Stimulated activated effector memory CD8-positive, alpha-beta T cell treated with anti-CD3 and anti-CD28 coated beads, Interleukin-12 subunit alpha, Interleukin-12 subunit beta, amount 100 ng/mL, for 72 hours (primary cell): ENCODE results near the gene SEMA4F.
A peak's percentile ranks its signal among the peaks of the same experiment; 100 is the strongest.

Source experiments
- ATAC-seq: fragments of 150-1000 bp; cut with Tn5 transposase; 2 replicates; pipeline ENCODE4 v1.10.0; 2021
- DNase-seq, 2 donors: peaks; one replicate each; pipeline ENCODE4 v3.0.0; 2021 to 2022; ENCODE audit warnings: low spot score in 2 of 2
- H3K27ac Mint-ChIP-seq: one replicate; pipeline ENCODE4 v1.8.0; 2022; ENCODE audit warnings: mild to moderate bottlenecking, mixed read lengths
- H3K36me3 Mint-ChIP-seq: one replicate; pipeline ENCODE4 v1.8.0; 2022; ENCODE audit warnings: mild to moderate bottlenecking, mixed read lengths
- H3K4me1 Mint-ChIP-seq: one replicate; pipeline ENCODE4 v1.8.0; 2022; ENCODE audit warnings: mixed read lengths
- H3K4me3 Mint-ChIP-seq: one replicate; pipeline ENCODE4 v1.8.0; 2022; ENCODE audit warnings: mild to moderate bottlenecking, mixed read lengths
- H3K9me3 Mint-ChIP-seq: one replicate; pipeline ENCODE4 v1.8.0; 2022; ENCODE audit warnings: mixed read lengths

SEMA4F gene

DNA sequence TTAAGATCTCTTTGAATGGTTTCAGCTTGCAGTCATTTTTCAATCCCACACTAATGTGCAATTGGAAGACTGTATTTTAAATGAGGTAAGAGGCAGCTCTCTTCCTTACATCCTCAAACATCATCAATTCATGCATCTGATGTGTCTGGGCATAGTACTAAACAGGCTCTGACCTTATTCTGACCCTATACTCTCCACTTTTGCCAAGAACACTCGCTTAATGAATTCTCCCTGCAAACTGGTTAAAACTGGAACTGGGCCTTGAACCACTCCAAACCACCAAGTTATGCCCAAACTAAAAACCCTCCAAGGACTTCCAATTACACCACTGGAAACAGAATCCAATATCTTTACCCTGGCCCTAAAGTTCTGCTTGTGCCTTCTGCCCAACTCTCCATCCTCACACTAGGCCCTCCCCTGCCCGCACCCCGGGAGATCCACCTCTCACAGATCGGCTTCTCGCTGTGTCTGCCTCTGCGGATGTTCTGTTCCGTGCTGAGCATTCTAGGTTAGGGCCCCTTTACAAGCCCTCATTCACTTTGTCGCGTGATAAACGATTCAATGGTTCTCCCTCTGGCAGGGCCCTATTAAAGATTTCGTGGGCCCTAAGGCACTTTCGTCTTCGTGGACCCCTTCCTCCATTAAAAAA is 7.1 kb upstream of the SEMA4F start:
- Mint-ChIP-seq H3K9me3 (no peaks in the 10 kb centered on the region), H3K36me3 (no peaks in the 10 kb centered on the region), H3K27ac (no peak overlapping the region), H3K4me1 (no peaks in the 10 kb centered on the region), H3K4me3 (no peak overlapping the region)
- DNase-seq: no peak
- no peak for ATAC-seq

DNA sequence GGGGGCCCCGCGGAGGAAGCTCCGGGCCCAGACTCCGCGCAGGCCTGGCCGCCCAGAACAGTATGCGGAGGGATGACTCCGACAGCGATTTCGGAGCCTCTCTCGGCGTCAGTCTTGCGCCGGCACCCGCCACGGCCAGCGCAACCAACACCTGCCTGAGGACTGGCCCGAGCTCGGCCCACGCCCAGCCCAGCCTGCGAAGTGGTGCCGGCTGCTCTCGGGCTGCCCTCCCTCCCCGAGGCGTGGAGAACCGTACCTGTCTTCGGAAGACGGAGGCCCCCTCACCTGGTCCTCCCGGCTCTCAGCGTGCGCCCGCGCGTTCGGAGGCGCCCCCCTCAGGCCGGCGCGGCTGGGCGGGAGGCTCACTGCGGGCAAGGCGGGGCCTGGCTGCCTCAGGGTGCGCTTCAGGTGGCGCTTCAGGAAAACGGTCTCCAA is 6.0 kb upstream of the SEMA4F start, which contains the start of gene M1AP:
Gene M1AP (minus strand): TSS at position 322 of the 435 bp plus-strand sequence. CDS start 8,055 bp downstream, outside the sequence.
- ATAC-seq (peak; percentile 40), DNase-seq (no peak)
- Mint-ChIP-seq H3K4me3 (no peak within 1 kb of the TSS), H3K4me1 (no peaks in the 10 kb centered on the region), H3K9me3 (no peaks in the 10 kb centered on the region), H3K27ac (no peak within 1 kb of the TSS), H3K36me3 (no peaks in the 10 kb centered on the region)

DNA sequence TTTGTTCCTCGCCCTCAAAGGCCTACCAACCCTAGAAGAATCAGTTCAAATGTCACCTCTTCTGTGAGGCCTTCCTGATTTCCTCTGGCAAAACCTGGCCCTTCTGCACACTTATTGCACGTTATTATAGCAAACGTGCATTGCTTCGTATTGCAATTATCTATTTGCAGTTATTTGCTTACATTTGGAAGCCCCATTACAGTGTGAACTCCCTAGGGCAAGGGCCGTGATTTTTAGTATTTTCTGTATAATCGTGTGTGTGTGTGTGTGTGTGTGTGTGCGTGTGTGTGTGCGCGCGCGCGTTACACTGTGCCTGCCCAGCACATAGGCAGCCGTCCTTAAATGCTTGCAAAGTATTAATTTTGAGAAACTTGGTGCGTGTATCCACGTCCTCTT is 460 bp upstream of the SEMA4F start:
- peaks cover 14% of the 10 kb centered on the region for H3K4me1 Mint-ChIP-seq
- DNase-seq (no peak), ATAC-seq (peak; percentile 49)
- peaks cover 6% of the 10 kb centered on the region for H3K36me3 Mint-ChIP-seq
- no peak overlapping the region for H3K27ac Mint-ChIP-seq
- no peaks in the 10 kb centered on the region for H3K9me3 Mint-ChIP-seq
- H3K4me3 Mint-ChIP-seq: peak overlapping the region; percentile 76

DNA sequence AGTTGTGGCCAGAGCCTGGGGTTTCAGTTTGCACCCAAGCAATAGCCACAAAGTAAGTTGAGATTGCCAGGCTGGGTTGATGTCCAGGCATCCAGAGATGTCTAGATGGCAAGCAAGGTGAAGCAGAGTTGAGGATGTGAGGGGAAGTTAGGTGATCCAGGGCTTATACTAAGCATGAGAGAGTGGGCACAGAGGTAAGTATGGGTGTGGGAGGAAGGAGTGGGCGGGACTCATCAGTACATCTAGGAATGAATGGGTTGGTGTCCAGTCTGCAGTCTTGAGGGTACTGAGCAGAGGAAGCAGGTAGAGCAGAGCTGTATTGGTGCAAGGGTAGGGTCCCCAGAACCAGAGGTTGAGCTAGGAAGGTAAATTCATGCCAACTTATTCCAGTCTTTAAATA is 1.5 kb downstream of the SEMA4F start:
- ATAC-seq: no peak
- Mint-ChIP-seq H3K27ac (no peak overlapping the region), H3K36me3 (peaks cover 6% of the 10 kb centered on the region), H3K4me1 (peaks cover 14% of the 10 kb centered on the region), H3K4me3 (no peak overlapping the region), H3K9me3 (no peaks in the 10 kb centered on the region)
- no peak for DNase-seq

DNA sequence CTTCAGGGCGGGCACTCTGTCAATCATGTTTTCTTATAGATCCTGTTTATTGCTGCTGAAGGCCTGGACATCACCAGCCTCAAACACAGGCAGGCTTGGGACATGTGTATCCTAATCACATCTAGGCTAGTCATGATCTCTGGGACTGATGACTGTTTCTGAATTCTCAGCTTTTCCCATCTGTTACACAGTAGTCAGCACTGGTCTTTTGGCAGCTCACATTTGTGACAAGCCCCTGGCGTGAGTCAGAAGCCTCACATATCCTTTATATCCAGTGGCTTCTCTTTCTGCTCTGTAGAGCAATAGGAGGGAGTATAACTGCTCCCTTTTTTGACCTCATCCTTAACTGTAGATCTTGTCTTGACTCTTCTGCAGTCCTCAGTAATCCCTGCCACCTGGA is 4.5 kb downstream of the SEMA4F start:
- Mint-ChIP-seq H3K27ac (peak overlapping the region; percentile 1), H3K9me3 (no peaks in the 10 kb centered on the region), H3K4me1 (peaks cover 14% of the 10 kb centered on the region), H3K36me3 (peaks cover 6% of the 10 kb centered on the region), H3K4me3 (no peak overlapping the region)
- ATAC-seq: no peak
- no peak for DNase-seq

DNA sequence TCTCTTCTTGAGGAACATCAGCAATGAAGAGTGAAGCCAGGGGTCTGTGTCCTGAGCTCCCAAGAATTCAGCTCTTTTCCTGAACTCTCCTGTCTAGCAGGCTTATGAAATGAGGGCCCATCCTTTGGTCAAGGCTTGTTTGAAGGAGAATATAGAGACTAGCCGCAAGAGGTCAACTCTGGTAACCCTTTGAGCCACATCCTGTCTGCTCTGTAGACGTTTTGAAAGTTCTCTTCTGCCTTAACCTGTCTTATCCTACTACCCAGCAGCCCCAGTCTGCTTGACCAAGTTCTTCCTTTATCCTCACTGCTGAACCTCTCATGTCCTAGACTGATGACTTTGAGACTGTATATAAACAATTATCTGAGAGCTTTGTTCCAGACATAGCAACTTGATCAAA is 5.4 kb downstream of the SEMA4F start:
- Mint-ChIP-seq H3K9me3 (no peaks in the 10 kb centered on the region), H3K36me3 (no peaks in the 10 kb centered on the region), H3K27ac (peak overlapping the region; percentile 18), H3K4me3 (no peak overlapping the region), H3K4me1 (peaks cover 14% of the 10 kb centered on the region)
- DNase-seq (no peak), ATAC-seq (no peak)

DNA sequence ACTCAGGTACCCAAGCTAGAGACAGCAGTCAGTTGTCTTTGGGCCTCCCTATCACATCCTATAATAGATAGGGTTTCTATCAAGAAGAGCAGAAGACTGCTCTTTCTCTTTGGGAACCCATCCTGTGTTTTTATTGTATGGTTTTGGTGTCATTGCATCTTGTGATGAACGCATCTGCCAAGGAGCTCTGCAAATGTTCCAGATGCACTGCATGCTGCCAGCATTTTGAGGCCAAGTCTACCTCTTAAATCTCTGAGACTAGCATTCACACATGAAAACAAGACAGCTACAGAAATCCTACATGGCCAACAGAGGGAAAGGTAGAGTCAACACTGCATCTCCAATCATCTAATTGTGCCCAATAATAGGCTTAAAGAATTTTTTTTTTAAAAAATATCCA is 14.0 kb downstream of the SEMA4F start:
- DNase-seq: no peak
- no peak for ATAC-seq
- H3K4me3 Mint-ChIP-seq: no peak overlapping the region
- H3K36me3 Mint-ChIP-seq: peaks cover 6% of the 10 kb centered on the region
- peaks cover 6% of the 10 kb centered on the region for H3K4me1 Mint-ChIP-seq
- H3K9me3 Mint-ChIP-seq: no peaks in the 10 kb centered on the region
- H3K27ac Mint-ChIP-seq: no peak overlapping the region

DNA sequence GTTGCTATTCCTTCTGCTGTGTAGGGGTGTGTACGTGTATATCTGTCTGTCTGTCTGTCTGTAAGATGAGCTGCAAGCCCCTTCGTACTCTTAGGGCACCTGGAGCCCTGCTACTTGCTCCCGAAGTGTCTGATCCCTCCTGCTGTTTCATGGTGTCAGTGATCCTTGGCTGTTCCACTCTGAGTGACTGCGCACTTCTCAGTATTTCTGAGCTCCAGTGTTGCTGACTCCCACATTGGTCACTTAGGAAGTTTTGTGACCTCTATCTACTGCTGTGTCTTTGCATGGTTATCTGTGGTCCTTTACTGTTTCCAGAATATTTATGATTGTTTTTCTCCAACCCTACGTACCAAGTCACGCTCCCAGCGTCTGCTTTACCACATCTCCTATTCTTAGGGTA is 16.2 kb downstream of the SEMA4F start:
- Mint-ChIP-seq H3K27ac (no peak overlapping the region), H3K4me3 (no peak overlapping the region), H3K36me3 (peaks cover 3% of the 10 kb centered on the region), H3K9me3 (no peaks in the 10 kb centered on the region), H3K4me1 (peaks cover 6% of the 10 kb centered on the region)
- no peak for ATAC-seq
- no peak for DNase-seq

DNA sequence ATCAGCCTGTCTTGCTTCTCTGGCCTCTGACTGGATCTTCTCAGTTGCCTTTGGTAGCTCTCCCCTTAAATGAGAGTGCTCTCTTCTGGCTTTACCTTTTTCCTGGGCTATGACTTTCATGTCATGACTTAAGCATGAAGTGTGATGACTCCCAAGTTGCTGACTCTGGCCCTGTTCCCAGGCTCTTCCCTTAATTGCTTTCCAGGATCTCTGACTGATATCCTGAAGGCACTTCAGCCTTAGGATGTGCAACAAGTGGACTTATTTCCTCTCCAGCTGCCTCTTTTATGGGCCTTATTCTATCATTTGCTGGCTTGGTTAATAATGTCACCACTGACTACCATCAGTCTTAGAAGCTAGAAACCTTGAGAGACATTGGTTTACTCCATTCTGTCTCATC is 17.4 kb downstream of the SEMA4F start:
- no peak overlapping the region for H3K27ac Mint-ChIP-seq
- peaks cover 6% of the 10 kb centered on the region for H3K36me3 Mint-ChIP-seq
- no peaks in the 10 kb centered on the region for H3K9me3 Mint-ChIP-seq
- H3K4me1 Mint-ChIP-seq: peaks cover 6% of the 10 kb centered on the region
- DNase-seq: no peak
- ATAC-seq: no peak
- H3K4me3 Mint-ChIP-seq: no peak overlapping the region

DNA sequence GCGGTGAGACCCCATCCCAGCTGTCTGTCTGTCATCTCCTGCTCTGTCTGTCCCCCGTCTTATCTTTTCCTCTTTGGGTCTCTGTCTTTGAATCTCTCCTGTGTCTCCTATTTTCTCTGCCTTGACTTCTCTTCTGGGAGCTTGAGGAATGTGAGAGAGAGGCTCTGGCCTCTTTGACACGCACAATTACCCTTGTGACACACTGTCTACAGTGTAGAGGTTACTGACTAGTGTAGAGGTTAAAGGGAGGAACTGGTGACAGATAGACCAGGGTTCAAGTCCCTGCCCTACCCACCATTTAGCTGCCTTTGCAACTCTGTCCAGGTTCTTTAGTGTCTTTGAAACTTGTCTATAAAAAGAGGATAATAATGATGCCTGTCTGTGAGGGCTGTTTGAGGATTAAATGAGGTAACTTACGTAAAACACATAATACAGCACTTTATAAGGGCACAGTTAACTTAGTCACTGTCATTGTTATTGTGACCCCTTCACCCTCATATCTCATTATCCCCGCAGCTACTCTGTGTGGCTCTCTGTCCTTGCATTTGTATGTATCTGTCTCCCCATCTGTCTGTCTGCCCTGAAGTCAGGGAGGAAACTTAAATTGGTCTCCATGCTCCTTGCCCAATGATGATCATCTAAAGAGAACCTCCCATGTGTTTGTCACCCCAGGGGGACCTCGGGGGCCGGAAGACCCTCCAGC is 19.9 kb downstream of the SEMA4F start:
- DNase-seq (no peak), ATAC-seq (no peak)
- peaks cover 6% of the 10 kb centered on the region for H3K4me1 Mint-ChIP-seq
- H3K9me3 Mint-ChIP-seq: no peaks in the 10 kb centered on the region
- no peak overlapping the region for H3K27ac Mint-ChIP-seq
- H3K4me3 Mint-ChIP-seq: no peak overlapping the region
- peaks cover 6% of the 10 kb centered on the region for H3K36me3 Mint-ChIP-seq

DNA sequence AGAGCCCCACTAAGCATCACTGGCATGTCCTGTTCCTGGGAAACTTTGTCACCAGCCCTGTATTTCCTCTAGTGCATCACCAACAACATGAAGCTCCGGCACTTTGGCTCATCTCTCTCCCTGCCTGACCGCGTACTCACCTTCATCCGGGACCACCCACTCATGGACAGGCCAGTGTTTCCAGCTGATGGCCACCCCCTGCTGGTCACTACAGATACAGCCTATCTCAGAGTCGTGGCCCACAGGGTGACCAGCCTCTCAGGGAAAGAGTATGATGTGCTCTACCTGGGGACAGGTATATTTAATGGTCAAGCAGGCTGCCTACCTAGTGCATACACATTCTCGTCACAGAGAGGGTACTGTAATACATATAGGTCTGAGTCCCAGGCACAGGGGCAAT is 21.0 kb downstream of the SEMA4F start:
- DNase-seq (no peak), ATAC-seq (no peak)
- Mint-ChIP-seq H3K4me3 (no peak overlapping the region), H3K4me1 (peaks cover 6% of the 10 kb centered on the region), H3K36me3 (peaks cover 6% of the 10 kb centered on the region), H3K9me3 (no peaks in the 10 kb centered on the region), H3K27ac (no peak overlapping the region)

DNA sequence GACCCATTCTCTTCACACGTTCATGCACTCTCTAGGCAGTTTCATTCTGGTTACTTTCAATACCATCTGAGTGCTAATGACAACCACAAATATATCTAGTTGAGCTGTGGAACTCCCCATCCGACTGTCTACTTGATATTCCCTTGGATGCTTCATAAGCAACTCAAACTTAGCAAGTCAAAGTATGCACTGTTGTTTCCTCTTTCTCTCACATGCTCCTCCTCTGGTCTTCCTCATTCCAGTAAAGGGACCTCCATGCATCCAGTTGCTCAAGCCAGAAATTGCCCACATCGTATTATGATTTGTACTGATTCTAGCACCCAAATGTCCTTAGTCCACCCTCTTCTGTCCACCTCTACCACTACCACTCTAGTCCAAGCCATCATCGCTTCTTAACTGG is 22.3 kb downstream of the SEMA4F start:
- Mint-ChIP-seq H3K9me3 (no peaks in the 10 kb centered on the region), H3K4me1 (peaks cover 6% of the 10 kb centered on the region), H3K4me3 (no peak overlapping the region), H3K27ac (no peak overlapping the region), H3K36me3 (peaks cover 6% of the 10 kb centered on the region)
- DNase-seq (no peak), ATAC-seq (no peak)

DNA sequence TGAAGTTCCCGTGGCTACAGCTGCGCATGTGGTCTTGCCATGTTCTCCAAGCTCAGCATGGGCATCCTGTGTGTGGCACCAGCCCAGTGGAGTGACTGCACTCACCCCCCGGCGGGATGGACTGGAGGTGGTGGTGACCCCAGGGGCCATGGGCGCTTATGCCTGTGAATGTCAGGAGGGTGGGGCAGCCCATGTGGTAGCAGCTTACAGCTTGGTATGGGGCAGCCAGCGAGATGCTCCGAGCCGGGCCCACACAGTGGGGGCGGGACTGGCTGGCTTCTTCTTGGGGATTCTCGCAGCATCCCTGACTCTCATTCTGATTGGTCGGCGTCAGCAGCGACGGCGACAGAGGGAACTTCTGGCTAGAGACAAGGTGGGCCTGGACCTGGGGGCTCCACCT is 25.6 kb downstream of the SEMA4F start:
- H3K4me1 Mint-ChIP-seq: no peaks in the 10 kb centered on the region
- DNase-seq: no peak
- H3K9me3 Mint-ChIP-seq: no peaks in the 10 kb centered on the region
- ATAC-seq: no peak
- no peak overlapping the region for H3K4me3 Mint-ChIP-seq
- peaks cover 6% of the 10 kb centered on the region for H3K36me3 Mint-ChIP-seq
- H3K27ac Mint-ChIP-seq: no peak overlapping the region

DNA sequence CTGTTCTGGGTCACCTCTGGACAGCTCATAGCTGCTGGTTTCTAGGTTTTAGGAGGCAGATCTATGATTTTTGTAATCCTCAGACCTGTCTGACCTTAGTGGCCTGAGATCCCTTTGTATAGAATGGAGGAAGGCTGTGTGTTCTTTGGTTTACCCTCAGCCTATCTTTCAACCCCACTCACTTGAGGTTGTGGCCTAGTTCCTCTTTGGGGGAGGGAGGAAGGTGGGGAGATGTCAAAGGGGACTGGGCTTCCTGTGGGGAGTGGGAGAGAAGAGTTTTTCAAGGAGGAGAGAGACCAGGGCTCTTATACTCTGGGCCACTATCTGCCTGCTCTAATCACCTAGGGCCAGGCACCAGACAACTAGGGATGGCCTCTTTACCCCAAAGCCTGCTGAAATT is 28.5 kb downstream of the SEMA4F start:
- no peak overlapping the region for H3K4me3 Mint-ChIP-seq
- ATAC-seq (no peak), DNase-seq (no peak)
- H3K27ac Mint-ChIP-seq: peak overlapping the region; percentile 14
- no peaks in the 10 kb centered on the region for H3K36me3 Mint-ChIP-seq
- H3K4me1 Mint-ChIP-seq: no peaks in the 10 kb centered on the region
- no peaks in the 10 kb centered on the region for H3K9me3 Mint-ChIP-seq

DNA sequence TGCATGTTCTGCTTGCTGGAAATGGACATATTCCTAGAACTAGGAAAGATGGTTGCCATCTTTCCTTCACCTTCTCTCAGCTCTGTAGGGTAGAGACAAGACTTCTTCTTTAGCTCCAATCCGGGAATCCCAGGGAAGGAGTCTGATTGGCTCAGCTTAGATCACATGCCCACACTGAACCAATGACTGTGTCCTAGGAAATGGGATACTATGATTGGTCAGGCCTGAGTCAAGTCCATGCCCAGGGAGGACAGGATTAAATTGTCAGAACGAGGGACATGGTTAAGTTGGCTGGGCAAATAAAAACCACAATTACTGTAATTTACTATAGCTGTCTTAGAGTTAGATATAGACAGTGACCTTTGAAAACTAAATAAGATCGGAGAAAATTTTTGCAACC is 31.4 kb downstream of the SEMA4F start:
- DNase-seq: no peak
- no peak overlapping the region for H3K4me3 Mint-ChIP-seq
- H3K36me3 Mint-ChIP-seq: no peaks in the 10 kb centered on the region
- H3K9me3 Mint-ChIP-seq: no peaks in the 10 kb centered on the region
- no peak for ATAC-seq
- no peaks in the 10 kb centered on the region for H3K4me1 Mint-ChIP-seq
- H3K27ac Mint-ChIP-seq: no peak overlapping the region

DNA sequence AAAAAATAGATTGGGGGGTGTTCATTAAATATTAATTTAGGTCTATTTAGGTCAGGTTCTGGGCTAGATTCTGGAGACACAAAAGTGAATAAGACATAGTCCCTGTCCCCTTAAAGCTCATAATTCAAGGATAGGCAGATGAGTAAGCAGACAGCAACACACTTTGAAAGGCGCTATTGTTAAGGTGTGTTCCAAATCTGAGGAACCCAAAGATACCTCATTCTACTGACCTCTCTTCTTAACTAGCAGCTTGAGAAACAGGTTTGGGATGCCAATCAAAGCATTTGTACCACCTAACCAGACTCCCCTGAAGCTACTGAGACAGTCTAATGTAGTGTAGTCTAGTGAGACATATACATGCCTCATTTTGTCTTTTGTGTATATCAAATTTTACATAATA is 34.8 kb downstream of the SEMA4F start:
- ATAC-seq: no peak
- DNase-seq: no peak
- no peak overlapping the region for H3K27ac Mint-ChIP-seq
- H3K4me3 Mint-ChIP-seq: no peak overlapping the region
- no peaks in the 10 kb centered on the region for H3K36me3 Mint-ChIP-seq
- no peaks in the 10 kb centered on the region for H3K9me3 Mint-ChIP-seq
- H3K4me1 Mint-ChIP-seq: no peaks in the 10 kb centered on the region
